GM12892 (cell line): Measurements from ENCODE around the gene UBE2E1.
"Not testable (repeated sequence)": the region's sequence is repeated elsewhere in the genome, so short reads cannot be mapped to it uniquely, and the experiment has no call there.

Experiments
- DNase-seq: peaks from one replicate; pipeline ENCODE4 v3.0.0; 2011; ENCODE audit not compliant: insufficient read length
- FAIRE-seq: peaks from 2 replicates; lab custom pipeline; 2011; peaks lifted over from hg19 to GRCh38; lab: Jason Lieb, UNC
- POLR2A ChIP-seq: IDR thresholded peaks from 2 replicates; pipeline ENCODE4 v1.6.1; 2011; ENCODE audit warnings: low read depth, low read length, control low read depth
- POLR2AphosphoS5 ChIP-seq: IDR thresholded peaks from 2 replicates; pipeline ENCODE4 v1.6.1; 2011; ENCODE audit warnings: low read depth, low read length, control low read depth
- TAF1 ChIP-seq: IDR thresholded peaks from 2 replicates; pipeline ENCODE4 v1.6.1; 2011; ENCODE audit warnings: low read depth, mild to moderate bottlenecking, control low read depth, low read length, borderline replicate concordance

Gene UBE2E1

GRCh38 chr3:23867400-23867799, 61.6 kb downstream of the UBE2E1 start:
- FAIRE-seq (no peak), DNase-seq (no peak)
- TF ChIP-seq POLR2A (no peak), TAF1 (no peak), POLR2AphosphoS5 (no peak)

- FAIRE-seq (peak; percentile 30), DNase-seq (no peak)
- TF ChIP-seq POLR2AphosphoS5: no peak
- no peak for TF ChIP-seq TAF1
Measured at GRCh38 chr3:23867838-23868237, 62.1 kb downstream of the UBE2E1 start.

GRCh38 chr3:23869977-23870662, 64.4 kb downstream of the UBE2E1 start:
- no peak for TF ChIP-seq POLR2AphosphoS5
- no peak for TF ChIP-seq POLR2A
- no peak for TF ChIP-seq TAF1
- no peak for DNase-seq
- FAIRE-seq: no peak

GRCh38 chr3:23870663-23871043, 64.9 kb downstream of the UBE2E1 start:
- DNase-seq, FAIRE-seq: not testable (repeated sequence)

GRCh38 chr3:23871361-23871760, 65.6 kb downstream of the UBE2E1 start:
- not testable (repeated sequence) for DNase-seq, FAIRE-seq

GRCh38 chr3:23872330-23872729, 66.6 kb downstream of the UBE2E1 start:
- FAIRE-seq: no peak
- TF ChIP-seq POLR2A (no peak), TAF1 (no peak), POLR2AphosphoS5 (no peak)
- DNase-seq: no peak

- no peak for DNase-seq
- TF ChIP-seq TAF1: no peak
- FAIRE-seq: no peak
Measured at GRCh38 chr3:23873941-23874340, 68.2 kb downstream of the UBE2E1 start.

GRCh38 chr3:23874359-23875112, 68.8 kb downstream of the UBE2E1 start:
- no peak for DNase-seq
- no peak for FAIRE-seq
- no peak for TF ChIP-seq POLR2AphosphoS5
- TF ChIP-seq POLR2A: no peak
- no peak for TF ChIP-seq TAF1

GRCh38 chr3:23875113-23875725, 69.5 kb downstream of the UBE2E1 start:
- FAIRE-seq: no peak
- no peak for TF ChIP-seq POLR2A
- no peak for TF ChIP-seq TAF1
- TF ChIP-seq POLR2AphosphoS5: no peak
- no peak for DNase-seq

- TF ChIP-seq POLR2A: no peak
- TF ChIP-seq POLR2AphosphoS5: no peak
- no peak for TF ChIP-seq TAF1
- DNase-seq (no peak), FAIRE-seq (no peak)
Measured at GRCh38 chr3:23876923-23877322, 71.2 kb downstream of the UBE2E1 start.

GRCh38 chr3:23877329-23877980, 71.7 kb downstream of the UBE2E1 start:
- DNase-seq (no peak), FAIRE-seq (no peak)
- TF ChIP-seq POLR2A: no peak
- no peak for TF ChIP-seq POLR2AphosphoS5
- no peak for TF ChIP-seq TAF1

GRCh38 chr3:23879485-23879884, 73.7 kb downstream of the UBE2E1 start:
- DNase-seq: no peak
- TF ChIP-seq POLR2A (no peak), TAF1 (no peak), POLR2AphosphoS5 (no peak)
- FAIRE-seq: no peak
